Thyroid gland (tissue), 4 donors: ENCODE results near the gene GDF3.

ENCODE experiments used
- POLR2A ChIP-seq, 2 donors: fragments of 450-650 bp; IDR thresholded peaks; one replicate each; pipeline ENCODE4 v1.6.1; 2017; ENCODE audit warnings: antibody characterized with exemption in 2 of 2, mild to moderate bottlenecking in 2 of 2, moderate library complexity in 1 of 2
- TF ChIP-seq, protein P1 (sequence below), 6 experiments: fragments of 200-600 bp in 3 of 6; fragments of 450-650 bp in 3 of 6; sonication (generic) in 3 of 6; IDR thresholded peaks; one replicate each; pipeline ENCODE4 v1.5.1; 2016 to 2019; ENCODE audit warnings: antibody characterized with exemption in 6 of 6, mild to moderate bottlenecking in 2 of 6, inconsistent platforms in 1 of 6, moderate library complexity in 1 of 6

GRCh38 chr12:7642287-7642686, 53.3 kb downstream of the GDF3 start:
- TF ChIP-seq, protein P1, sequence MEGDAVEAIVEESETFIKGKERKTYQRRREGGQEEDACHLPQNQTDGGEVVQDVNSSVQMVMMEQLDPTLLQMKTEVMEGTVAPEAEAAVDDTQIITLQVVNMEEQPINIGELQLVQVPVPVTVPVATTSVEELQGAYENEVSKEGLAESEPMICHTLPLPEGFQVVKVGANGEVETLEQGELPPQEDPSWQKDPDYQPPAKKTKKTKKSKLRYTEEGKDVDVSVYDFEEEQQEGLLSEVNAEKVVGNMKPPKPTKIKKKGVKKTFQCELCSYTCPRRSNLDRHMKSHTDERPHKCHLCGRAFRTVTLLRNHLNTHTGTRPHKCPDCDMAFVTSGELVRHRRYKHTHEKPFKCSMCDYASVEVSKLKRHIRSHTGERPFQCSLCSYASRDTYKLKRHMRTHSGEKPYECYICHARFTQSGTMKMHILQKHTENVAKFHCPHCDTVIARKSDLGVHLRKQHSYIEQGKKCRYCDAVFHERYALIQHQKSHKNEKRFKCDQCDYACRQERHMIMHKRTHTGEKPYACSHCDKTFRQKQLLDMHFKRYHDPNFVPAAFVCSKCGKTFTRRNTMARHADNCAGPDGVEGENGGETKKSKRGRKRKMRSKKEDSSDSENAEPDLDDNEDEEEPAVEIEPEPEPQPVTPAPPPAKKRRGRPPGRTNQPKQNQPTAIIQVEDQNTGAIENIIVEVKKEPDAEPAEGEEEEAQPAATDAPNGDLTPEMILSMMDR (IDR thresholded peaks at IDR 0.05), result no peak
- no peak for TF ChIP-seq POLR2A (IDR thresholded peaks at IDR 0.05)
